DMS114 treated with DMSO at 0.1 percent for 48 hours (cell line): ENCODE measurements around the gene PELI3.

ENCODE experiments used
- DNase-seq: peaks from one replicate; lab custom pipeline; 2025; ENCODE audit not compliant: unreplicated experiment; lab: John Stamatoyannopoulos, UW

The PELI3 gene

GRCh38 chr11:66497206-66497605 lies 30.5 kb downstream of the PELI3 start:
- DNase-seq, result no peak

GRCh38 chr11:66498506-66498905 lies 31.8 kb downstream of the PELI3 start:
- DNase-seq, result no peak

GRCh38 chr11:66505276-66505816 lies 38.6 kb downstream of the PELI3 start:
- DNase-seq, result no peak

GRCh38 chr11:66509131-66509561 lies 42.4 kb downstream of the PELI3 start:
- DNase-seq, result no peak

GRCh38 chr11:66510271-66510989 lies 43.7 kb downstream of the PELI3 start, which contains the start of gene BBS1:
Gene BBS1 (plus strand): TSS chr11:66510635. CDS start chr11:66510660, 25 bp downstream.
- DNase-seq, result peak; percentile 81

GRCh38 chr11:66510990-66511339 lies 44.3 kb downstream of the PELI3 start:
- DNase-seq, result no peak

GRCh38 chr11:66523611-66524010 lies 56.9 kb downstream of the PELI3 start:
- DNase-seq, result no peak

GRCh38 chr11:66524304-66525040 lies 57.8 kb downstream of the PELI3 start:
- DNase-seq, result no peak
